Neural progenitor cell (in vitro differentiated cells): ENCODE measurements around the gene NFKB1. TPM values are rescaled to one million over a fixed set of nuclear protein-coding genes. Genes with fewer than 3 reads are reported as not detected.
A peak's percentile ranks its signal among the peaks of the same experiment; 100 is the strongest.

ENCODE experiments used
- DNase-seq: peaks from one replicate; pipeline ENCODE4 v3.0.0-alpha.2; 2016; ENCODE audit warnings: low spot score
- H2AFZ ChIP-seq: fragments of 200-600 bp; sonication (generic); replicated peaks from 2 replicates; pipeline ENCODE4 v1.6.1; 2016; ENCODE audit warnings: antibody characterized with exemption
- H3F3A ChIP-seq: fragments of 200-600 bp; sonication (generic); 2 replicates; pipeline ENCODE4 v1.6.1; 2016; ENCODE audit warnings: antibody characterized with exemption, low read depth
- H3K27ac ChIP-seq: fragments of 200-600 bp; sonication (generic); 2 replicates; pipeline ENCODE4 v1.5.1; 2016; ENCODE audit warnings: mild to moderate bottlenecking
- H3K27me3 ChIP-seq: fragments of 200-600 bp; sonication (generic); 2 replicates; pipeline ENCODE4 v1.6.1; 2016; ENCODE audit warnings: mild to moderate bottlenecking, moderate library complexity
- H3K36me3 ChIP-seq: fragments of 200-600 bp; sonication (generic); 2 replicates; pipeline ENCODE4 v1.5.1; 2016
- H3K4me1 ChIP-seq: fragments of 200-600 bp; sonication (generic); 2 replicates; pipeline ENCODE4 v1.6.1; 2016; ENCODE audit warnings: mixed run types
- H3K4me2 ChIP-seq: fragments of 200-600 bp; sonication (generic); 2 replicates; pipeline ENCODE4 v1.6.1; 2016
- H3K4me3 ChIP-seq: fragments of 200-600 bp; sonication (generic); 2 replicates; pipeline ENCODE4 v1.5.1; 2016
- H3K79me2 ChIP-seq: fragments of 200-600 bp; sonication (generic); 2 replicates; pipeline ENCODE4 v1.6.1; 2016; ENCODE audit warnings: low read depth
- H3K9ac ChIP-seq: fragments of 200-600 bp; sonication (generic); 2 replicates; pipeline ENCODE4 v1.6.1; 2016
- H3K9me3 ChIP-seq: fragments of 200-600 bp; sonication (generic); 2 replicates; pipeline ENCODE4 v1.5.1; 2016; ENCODE audit warnings: low read depth
- H4K20me1 ChIP-seq: fragments of 200-600 bp; sonication (generic); 2 replicates; pipeline ENCODE4 v1.6.1; 2016; ENCODE audit warnings: low read depth
- H3K27ac Mint-ChIP-seq: 3 replicates; pipeline ENCODE4 v1.8.0; 2021; ENCODE audit warnings: mixed read lengths
- H3K27me3 Mint-ChIP-seq: 2 replicates; pipeline ENCODE4 v1.8.0; 2022; ENCODE audit warnings: low read depth, mild to moderate bottlenecking, inconsistent platforms, moderate library complexity, mixed read lengths; ENCODE audit not compliant: insufficient read depth
- H3K36me3 Mint-ChIP-seq: 3 replicates; pipeline ENCODE4 v1.8.0; 2021; ENCODE audit warnings: mixed read lengths
- H3K4me1 Mint-ChIP-seq: 3 replicates; pipeline ENCODE4 v1.8.0; 2021; ENCODE audit warnings: mixed read lengths
- H3K4me3 Mint-ChIP-seq: 3 replicates; pipeline ENCODE4 v1.8.0; 2021; ENCODE audit warnings: mild to moderate bottlenecking, moderate library complexity, mixed read lengths
- H3K9me3 Mint-ChIP-seq: 3 replicates; pipeline ENCODE4 v1.8.0; 2020; ENCODE audit warnings: mixed read lengths
- EZH2 ChIP-seq: fragments of 200-600 bp; sonication (generic); IDR thresholded peaks from 2 replicates; pipeline ENCODE4 v1.6.1; 2017; ENCODE audit warnings: antibody characterized with exemption, mild to moderate bottlenecking, moderate library complexity
- EZH2phosphoT487 ChIP-seq: fragments of 200-600 bp; sonication (generic); IDR thresholded peaks from 2 replicates; pipeline ENCODE4 v1.6.1; 2017; ENCODE audit warnings: antibody characterized with exemption
- total RNA-seq: library from RNA; depleted of rRNA; stranded (reverse); fragments of >200 nt; gene quantifications from 2 replicates; pipeline ENCODE4 v1.2.3, GENCODE V29; 2015; ENCODE audit warnings: low replicate concordance
- TF ChIP-seq, protein P1 (sequence below): fragments of 200-600 bp; sonication (generic); IDR thresholded peaks from 2 replicates; pipeline ENCODE4 v1.5.1; 2017; ENCODE audit warnings: antibody characterized with exemption, mild to moderate bottlenecking

Gene NFKB1
- total RNA-seq, 1 donor from 2014 or later: 14.1 TPM

DNA sequence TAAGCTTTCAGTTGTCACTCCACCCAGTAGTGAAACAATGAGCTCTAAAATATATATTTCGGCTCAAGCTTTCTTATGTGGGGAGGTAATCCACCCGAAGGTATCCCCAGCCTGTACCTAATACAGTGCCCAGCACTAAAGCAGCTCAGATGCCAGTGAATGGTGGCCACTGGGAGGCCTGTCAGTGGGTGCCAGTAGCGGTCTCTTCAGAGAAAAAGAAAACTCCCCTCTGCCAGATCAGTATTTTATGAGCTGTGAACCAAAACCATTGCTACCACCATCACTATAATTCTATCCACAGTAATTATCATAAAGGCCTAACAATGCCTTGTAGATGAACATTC, 835 bp upstream of the NFKB1 start:
- TF ChIP-seq EZH2 (no peak), EZH2phosphoT487 (no peak)
- TF ChIP-seq, protein P1, sequence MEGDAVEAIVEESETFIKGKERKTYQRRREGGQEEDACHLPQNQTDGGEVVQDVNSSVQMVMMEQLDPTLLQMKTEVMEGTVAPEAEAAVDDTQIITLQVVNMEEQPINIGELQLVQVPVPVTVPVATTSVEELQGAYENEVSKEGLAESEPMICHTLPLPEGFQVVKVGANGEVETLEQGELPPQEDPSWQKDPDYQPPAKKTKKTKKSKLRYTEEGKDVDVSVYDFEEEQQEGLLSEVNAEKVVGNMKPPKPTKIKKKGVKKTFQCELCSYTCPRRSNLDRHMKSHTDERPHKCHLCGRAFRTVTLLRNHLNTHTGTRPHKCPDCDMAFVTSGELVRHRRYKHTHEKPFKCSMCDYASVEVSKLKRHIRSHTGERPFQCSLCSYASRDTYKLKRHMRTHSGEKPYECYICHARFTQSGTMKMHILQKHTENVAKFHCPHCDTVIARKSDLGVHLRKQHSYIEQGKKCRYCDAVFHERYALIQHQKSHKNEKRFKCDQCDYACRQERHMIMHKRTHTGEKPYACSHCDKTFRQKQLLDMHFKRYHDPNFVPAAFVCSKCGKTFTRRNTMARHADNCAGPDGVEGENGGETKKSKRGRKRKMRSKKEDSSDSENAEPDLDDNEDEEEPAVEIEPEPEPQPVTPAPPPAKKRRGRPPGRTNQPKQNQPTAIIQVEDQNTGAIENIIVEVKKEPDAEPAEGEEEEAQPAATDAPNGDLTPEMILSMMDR: no peak
- no peaks in the 10 kb centered on the region for H4K20me1 ChIP-seq
- H2AFZ ChIP-seq: peak overlapping the region; percentile 99
- H3K36me3 ChIP-seq: no peaks in the 10 kb centered on the region
- no peaks in the 10 kb centered on the region for H3K9me3 ChIP-seq
- Mint-ChIP-seq H3K36me3 (no peaks in the 10 kb centered on the region), H3K4me3 (peak overlapping the region; percentile 81), H3K27ac (no peak overlapping the region), H3K9me3 (no peaks in the 10 kb centered on the region), H3K27me3 (no peaks in the 10 kb centered on the region), H3K4me1 (peaks cover 16% of the 10 kb centered on the region)
- H3K4me1 ChIP-seq: peaks cover 6% of the 10 kb centered on the region
- H3K27ac ChIP-seq: no peak overlapping the region
- peak overlapping the region; percentile 76 for H3K4me3 ChIP-seq
- peak overlapping the region; percentile 82 for H3K4me2 ChIP-seq
- H3K27me3 ChIP-seq: peaks cover 17% of the 10 kb centered on the region
- no peak for DNase-seq
- peaks cover 21% of the 10 kb centered on the region for H3F3A ChIP-seq
- no peak overlapping the region for H3K9ac ChIP-seq
- no peaks in the 10 kb centered on the region for H3K79me2 ChIP-seq

- H3K27ac ChIP-seq: no peak overlapping the region
- peak overlapping the region; percentile 89 for H3K4me2 ChIP-seq
- H2AFZ ChIP-seq: peak overlapping the region; percentile 99
- H3K9me3 ChIP-seq: no peaks in the 10 kb centered on the region
- peak overlapping the region; percentile 76 for H3K4me3 ChIP-seq
- H3F3A ChIP-seq: peaks cover 21% of the 10 kb centered on the region
- Mint-ChIP-seq H3K4me1 (peaks cover 16% of the 10 kb centered on the region), H3K27me3 (no peaks in the 10 kb centered on the region), H3K27ac (no peak overlapping the region), H3K9me3 (no peaks in the 10 kb centered on the region), H3K4me3 (peak overlapping the region; percentile 82), H3K36me3 (no peaks in the 10 kb centered on the region)
- no peaks in the 10 kb centered on the region for H4K20me1 ChIP-seq
- peaks cover 6% of the 10 kb centered on the region for H3K4me1 ChIP-seq
- peak; percentile 90 for DNase-seq
- TF ChIP-seq, protein P1: no peak
- TF ChIP-seq EZH2 (no peak), EZH2phosphoT487 (no peak)
- peaks cover 17% of the 10 kb centered on the region for H3K27me3 ChIP-seq
- no peaks in the 10 kb centered on the region for H3K79me2 ChIP-seq
- no peaks in the 10 kb centered on the region for H3K36me3 ChIP-seq
- H3K9ac ChIP-seq: peak overlapping the region; percentile 44
Observed at GRCh38 chr4:102501447-102501696, 213 bp downstream of the NFKB1 start.

- no peaks in the 10 kb centered on the region for H3K9me3 Mint-ChIP-seq
- H3K27ac Mint-ChIP-seq: peak overlapping the region; percentile 67
- no peaks in the 10 kb centered on the region for H4K20me1 ChIP-seq
- H3K36me3 ChIP-seq: no peaks in the 10 kb centered on the region
- no peaks in the 10 kb centered on the region for H3K9me3 ChIP-seq
- H3K9ac ChIP-seq: no peak overlapping the region
- no peaks in the 10 kb centered on the region for H3K36me3 Mint-ChIP-seq
- H3K4me2 ChIP-seq: peak overlapping the region; percentile 89
- H3F3A ChIP-seq: peaks cover 21% of the 10 kb centered on the region
- no peak overlapping the region for H3K27ac ChIP-seq
- peak overlapping the region; percentile 76 for H3K4me3 ChIP-seq
- no peaks in the 10 kb centered on the region for H3K79me2 ChIP-seq
- no peak for TF ChIP-seq EZH2
- no peak for DNase-seq
- peaks cover 17% of the 10 kb centered on the region for H3K27me3 ChIP-seq
- peak overlapping the region; percentile 99 for H2AFZ ChIP-seq
- peaks cover 6% of the 10 kb centered on the region for H3K4me1 ChIP-seq
- H3K27me3 Mint-ChIP-seq: no peaks in the 10 kb centered on the region
- H3K4me3 Mint-ChIP-seq: peak overlapping the region; percentile 89
- H3K4me1 Mint-ChIP-seq: peaks cover 16% of the 10 kb centered on the region
Observed at GRCh38 chr4:102502543-102502818, 1.3 kb downstream of the NFKB1 start.

GRCh38 chr4:102503301-102503746, 2.2 kb downstream of the NFKB1 start:
- no peaks in the 10 kb centered on the region for H3K27me3 Mint-ChIP-seq

More at GRCh38 chr4:102503301-102503746, 2.2 kb downstream of the NFKB1 start:
- no peak overlapping the region for H3K9ac ChIP-seq
- H3K4me3 ChIP-seq: no peak overlapping the region
- H3K4me2 ChIP-seq: no peak overlapping the region
- peaks cover 6% of the 10 kb centered on the region for H3K4me1 ChIP-seq
- Mint-ChIP-seq H3K27ac (no peak overlapping the region), H3K9me3 (no peaks in the 10 kb centered on the region), H3K4me3 (no peak overlapping the region), H3K4me1 (peaks cover 16% of the 10 kb centered on the region), H3K36me3 (no peaks in the 10 kb centered on the region)
- H4K20me1 ChIP-seq: no peaks in the 10 kb centered on the region
- no peak for TF ChIP-seq EZH2
- TF ChIP-seq, protein P1: no peak
- no peak for TF ChIP-seq EZH2phosphoT487
- no peak overlapping the region for H3K27ac ChIP-seq
- no peak for DNase-seq
- H3K9me3 ChIP-seq: no peaks in the 10 kb centered on the region
- no peaks in the 10 kb centered on the region for H3K36me3 ChIP-seq
- H3F3A ChIP-seq: peaks cover 21% of the 10 kb centered on the region
- H2AFZ ChIP-seq: no peak overlapping the region
- no peaks in the 10 kb centered on the region for H3K79me2 ChIP-seq
- H3K27me3 ChIP-seq: peaks cover 17% of the 10 kb centered on the region
